ENCODE measurements around the gene RIN3.

Gene RIN3

GRCh38 chr14:92578511-92578910 lies 64.9 kb downstream of the RIN3 start:
- no peak for DNase-seq

- DNase-seq = no peak
These were observed 65.8 kb downstream of the RIN3 start for GRCh38 chr14:92579244-92579936.

GRCh38 chr14:92581206-92581605 lies 67.6 kb downstream of the RIN3 start:
- no peak for DNase-seq

- no peak for DNase-seq
These were observed 68.5 kb downstream of the RIN3 start for GRCh38 chr14:92581966-92582566.

GRCh38 chr14:92582706-92583452 lies 69.3 kb downstream of the RIN3 start:
- DNase-seq = no peak

GRCh38 chr14:92584220-92584619 lies 70.6 kb downstream of the RIN3 start:
- no peak for DNase-seq

- DNase-seq = no peak
These were observed 71.2 kb downstream of the RIN3 start for GRCh38 chr14:92584816-92585215.

- peak; percentile 43 for DNase-seq
These were observed 72.7 kb downstream of the RIN3 start for GRCh38 chr14:92585981-92586937.

GRCh38 chr14:92586963-92587699 lies 73.5 kb downstream of the RIN3 start:
- DNase-seq = no peak

GRCh38 chr14:92587700-92588085 lies 74.1 kb downstream of the RIN3 start:
- DNase-seq = no peak

GRCh38 chr14:92589213-92589852 lies 75.8 kb downstream of the RIN3 start:
- no peak for DNase-seq

GRCh38 chr14:92590176-92590575 lies 76.6 kb downstream of the RIN3 start:
- DNase-seq = no peak

- no peak for DNase-seq
These were observed 77.4 kb downstream of the RIN3 start for GRCh38 chr14:92590941-92591340.

GRCh38 chr14:92591346-92591745 lies 77.8 kb downstream of the RIN3 start:
- DNase-seq = no peak

- no peak for DNase-seq
These were observed 81.7 kb downstream of the RIN3 start for GRCh38 chr14:92595267-92595666.

- DNase-seq = no peak
These were observed 82.8 kb downstream of the RIN3 start for GRCh38 chr14:92596331-92596907.

- no peak for DNase-seq
These were observed 84.6 kb downstream of the RIN3 start for GRCh38 chr14:92597906-92598905.

GRCh38 chr14:92599811-92600210 lies 86.2 kb downstream of the RIN3 start:
- no peak for DNase-seq

- no peak for DNase-seq
These were observed 86.9 kb downstream of the RIN3 start for GRCh38 chr14:92600318-92601053.
